PFSK-1 (cell line): ENCODE measurements around the gene GGA1.

Experiments used
- POLR2AphosphoS5 ChIP-seq: IDR thresholded peaks from 2 replicates; pipeline ENCODE4 v1.6.1; 2012; ENCODE audit warnings: low read depth, mild to moderate bottlenecking, control low read depth, low read length, moderate library complexity
- TF ChIP-seq, protein P1 (sequence below), 2 experiments: IDR thresholded peaks; 2 replicates each; pipeline versions ENCODE4 v1.6.1 to v1.8.0; 2011 to 2012; ENCODE audit warnings: low read depth in 2 of 2, low read length in 2 of 2, control low read depth in 1 of 2, inconsistent platforms in 1 of 2, mild to moderate bottlenecking in 1 of 2, moderate library complexity in 1 of 2; ENCODE audit not compliant: insufficient read depth in 1 of 2

DNA sequence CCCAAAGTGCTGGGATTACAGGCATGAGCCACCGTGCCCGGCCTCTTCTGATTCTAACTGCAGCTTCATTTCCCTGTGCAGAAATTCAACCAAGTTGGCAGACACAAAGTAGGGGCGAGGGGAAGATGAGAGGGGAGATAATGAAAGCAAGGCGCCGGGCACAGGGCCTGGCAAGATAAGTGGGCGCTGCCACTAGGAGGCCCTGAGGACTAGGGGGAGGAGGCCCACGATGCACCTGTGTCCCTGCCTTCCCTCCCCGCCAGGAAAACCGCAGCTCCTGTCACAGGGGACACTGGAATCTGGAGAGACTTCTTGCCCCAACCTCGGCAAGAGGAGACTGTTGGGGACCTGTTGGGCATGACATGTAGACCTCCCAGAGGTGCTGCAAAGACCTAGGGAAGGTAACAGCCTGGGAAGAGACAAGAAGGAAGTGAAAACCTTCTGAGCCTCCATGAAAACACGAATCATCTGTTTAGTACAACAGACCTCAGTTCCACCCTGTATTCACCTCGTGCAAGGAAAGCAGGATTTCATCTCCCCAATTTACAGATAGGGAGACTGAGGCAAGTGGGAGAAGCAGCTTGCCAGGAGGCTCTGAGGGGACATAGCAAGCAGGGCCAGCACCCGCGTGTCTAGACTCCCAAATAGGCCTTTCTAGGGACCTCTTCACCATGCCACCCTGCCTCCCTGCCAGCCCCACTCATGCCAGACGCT is 63.7 kb downstream of the GGA1 start:
- TF ChIP-seq, protein P1, sequence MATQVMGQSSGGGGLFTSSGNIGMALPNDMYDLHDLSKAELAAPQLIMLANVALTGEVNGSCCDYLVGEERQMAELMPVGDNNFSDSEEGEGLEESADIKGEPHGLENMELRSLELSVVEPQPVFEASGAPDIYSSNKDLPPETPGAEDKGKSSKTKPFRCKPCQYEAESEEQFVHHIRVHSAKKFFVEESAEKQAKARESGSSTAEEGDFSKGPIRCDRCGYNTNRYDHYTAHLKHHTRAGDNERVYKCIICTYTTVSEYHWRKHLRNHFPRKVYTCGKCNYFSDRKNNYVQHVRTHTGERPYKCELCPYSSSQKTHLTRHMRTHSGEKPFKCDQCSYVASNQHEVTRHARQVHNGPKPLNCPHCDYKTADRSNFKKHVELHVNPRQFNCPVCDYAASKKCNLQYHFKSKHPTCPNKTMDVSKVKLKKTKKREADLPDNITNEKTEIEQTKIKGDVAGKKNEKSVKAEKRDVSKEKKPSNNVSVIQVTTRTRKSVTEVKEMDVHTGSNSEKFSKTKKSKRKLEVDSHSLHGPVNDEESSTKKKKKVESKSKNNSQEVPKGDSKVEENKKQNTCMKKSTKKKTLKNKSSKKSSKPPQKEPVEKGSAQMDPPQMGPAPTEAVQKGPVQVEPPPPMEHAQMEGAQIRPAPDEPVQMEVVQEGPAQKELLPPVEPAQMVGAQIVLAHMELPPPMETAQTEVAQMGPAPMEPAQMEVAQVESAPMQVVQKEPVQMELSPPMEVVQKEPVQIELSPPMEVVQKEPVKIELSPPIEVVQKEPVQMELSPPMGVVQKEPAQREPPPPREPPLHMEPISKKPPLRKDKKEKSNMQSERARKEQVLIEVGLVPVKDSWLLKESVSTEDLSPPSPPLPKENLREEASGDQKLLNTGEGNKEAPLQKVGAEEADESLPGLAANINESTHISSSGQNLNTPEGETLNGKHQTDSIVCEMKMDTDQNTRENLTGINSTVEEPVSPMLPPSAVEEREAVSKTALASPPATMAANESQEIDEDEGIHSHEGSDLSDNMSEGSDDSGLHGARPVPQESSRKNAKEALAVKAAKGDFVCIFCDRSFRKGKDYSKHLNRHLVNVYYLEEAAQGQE (IDR thresholded peaks at IDR 0.05; ENCODE audit: insufficient read depth in 1 of 2, low read depth in 2 of 2, low read length in 2 of 2) = no peak
- no peak for TF ChIP-seq POLR2AphosphoS5
